Naive thymus-derived CD4-positive, alpha-beta T cell (primary cell): ENCODE measurements around the gene ZDHHC9. TPM values are rescaled to one million over a fixed set of nuclear protein-coding genes. Genes with fewer than 3 reads are reported as not detected.

Source experiments
- ATAC-seq: fragments of 150-1000 bp; cut with Tn5 transposase; 2 replicates; pipeline ENCODE4 v1.10.0; 2021; ENCODE audit warnings: mild to moderate bottlenecking, moderate library complexity
- CTCF ChIA-PET: fragments of 350-600 bp; sonication (Branson Sonifier 250); formaldehyde crosslinking; loops from one replicate; lab custom pipeline; 2021; ENCODE audit warnings: antibody characterized with exemption; lab: Charles Lee
- POLR2A ChIA-PET: fragments of 350-600 bp; sonication (Branson Sonifier 250); formaldehyde crosslinking; loops from one replicate; lab custom pipeline; 2021; ENCODE audit warnings: antibody characterized with exemption, inconsistent platforms; lab: Charles Lee
- DNase-seq, 9 donors: peaks; one replicate each; pipeline versions ENCODE4 v3.0.0 to v3.0.0-alpha.2; 2020 to 2022; ENCODE audit warnings: mixed read lengths in 1 of 9
- H3K27ac ChIP-seq: one replicate; pipeline ENCODE4 v1.7.0; 2013; ENCODE audit warnings: mild to moderate bottlenecking, low read depth, low read length, moderate library complexity
- H3K27me3 ChIP-seq, 2 donors: one replicate each; pipeline ENCODE4 v1.7.0; 2013; ENCODE audit warnings: low read length in 2 of 2, mild to moderate bottlenecking in 2 of 2, moderate library complexity in 2 of 2; ENCODE audit not compliant: control insufficient read depth in 2 of 2, insufficient read depth in 2 of 2
- H3K36me3 ChIP-seq, 3 experiments: 1 replicate in 2 of 3; 2 replicates in 1 of 3; pipeline ENCODE4 v1.7.0; 2013; ENCODE audit warnings: low read length in 3 of 3, mild to moderate bottlenecking in 3 of 3, moderate library complexity in 1 of 3; ENCODE audit not compliant: insufficient read depth in 3 of 3, control insufficient read depth in 2 of 3
- H3K4me1 ChIP-seq, 2 donors: one replicate each; pipeline ENCODE4 v1.7.0; 2013; ENCODE audit warnings: low read length in 2 of 2, mild to moderate bottlenecking in 2 of 2, moderate library complexity in 1 of 2; ENCODE audit not compliant: control insufficient read depth in 2 of 2, insufficient read depth in 2 of 2
- H3K4me3 ChIP-seq: 2 replicates; pipeline ENCODE4 v1.7.0; 2013; ENCODE audit warnings: mild to moderate bottlenecking, low read length
- H3K9me3 ChIP-seq, 3 experiments: 1 replicate in 2 of 3; 2 replicates in 1 of 3; pipeline ENCODE4 v1.7.0; 2013; ENCODE audit warnings: low read length in 3 of 3; ENCODE audit not compliant: control insufficient read depth in 2 of 3
- H3K27ac Mint-ChIP-seq, 9 donors: one replicate each; pipeline ENCODE4 v1.8.0; 2020 to 2022; ENCODE audit warnings: mixed read lengths in 9 of 9, mild to moderate bottlenecking in 8 of 9, moderate library complexity in 5 of 9, inconsistent platforms in 2 of 9
- H3K27me3 Mint-ChIP-seq, 5 donors: one replicate each; pipeline ENCODE4 v1.8.0; 2021 to 2022; ENCODE audit warnings: mixed read lengths in 5 of 5, mild to moderate bottlenecking in 1 of 5
- H3K36me3 Mint-ChIP-seq, 5 donors: one replicate each; pipeline ENCODE4 v1.8.0; 2020 to 2022; ENCODE audit warnings: mixed read lengths in 5 of 5, mild to moderate bottlenecking in 3 of 5, inconsistent platforms in 1 of 5
- H3K4me1 Mint-ChIP-seq, 7 donors: one replicate each; pipeline ENCODE4 v1.8.0; 2020 to 2022; ENCODE audit warnings: mixed read lengths in 7 of 7, mild to moderate bottlenecking in 3 of 7, inconsistent platforms in 1 of 7
- H3K4me3 Mint-ChIP-seq, 10 donors: one replicate each; pipeline ENCODE4 v1.8.0; 2020 to 2022; ENCODE audit warnings: mild to moderate bottlenecking in 10 of 10, mixed read lengths in 10 of 10, moderate library complexity in 6 of 10, inconsistent platforms in 2 of 10
- H3K9me3 Mint-ChIP-seq, 11 donors: one replicate each; pipeline ENCODE4 v1.8.0; 2020 to 2022; ENCODE audit warnings: mixed read lengths in 11 of 11, mild to moderate bottlenecking in 4 of 11, inconsistent platforms in 1 of 11, moderate library complexity in 1 of 11
- intact Hi-C, 2 donors: fragments of 100-400 bp; cut with micrococcal nuclease; formaldehyde crosslinking; loops; one replicate each; pipeline ENCODE4 v1.15.1; 2023
- polyA plus RNA-seq, 2 donors: library from polyadenylated mRNA; unstranded; fragments of 300-500 nt; fragmentation: Illumina TruSeq; gene quantifications; one replicate each; pipeline ENCODE4 v1.2.3, GENCODE V29; 2021
- total RNA-seq, 6 experiments: library from RNA in 5 of 6; stranded (reverse) in 5 of 6; gene quantifications; 1 replicate in 5 of 6; 2 replicates in 1 of 6; pipeline ENCODE4 v1.2.3 and lab custom pipeline; 2021 to 2026

Gene ZDHHC9
- total and polyA plus RNA-seq, 7 experiments from 2014 or later, result 4.4 to 9.1 (median 7.1) TPM

DNA sequence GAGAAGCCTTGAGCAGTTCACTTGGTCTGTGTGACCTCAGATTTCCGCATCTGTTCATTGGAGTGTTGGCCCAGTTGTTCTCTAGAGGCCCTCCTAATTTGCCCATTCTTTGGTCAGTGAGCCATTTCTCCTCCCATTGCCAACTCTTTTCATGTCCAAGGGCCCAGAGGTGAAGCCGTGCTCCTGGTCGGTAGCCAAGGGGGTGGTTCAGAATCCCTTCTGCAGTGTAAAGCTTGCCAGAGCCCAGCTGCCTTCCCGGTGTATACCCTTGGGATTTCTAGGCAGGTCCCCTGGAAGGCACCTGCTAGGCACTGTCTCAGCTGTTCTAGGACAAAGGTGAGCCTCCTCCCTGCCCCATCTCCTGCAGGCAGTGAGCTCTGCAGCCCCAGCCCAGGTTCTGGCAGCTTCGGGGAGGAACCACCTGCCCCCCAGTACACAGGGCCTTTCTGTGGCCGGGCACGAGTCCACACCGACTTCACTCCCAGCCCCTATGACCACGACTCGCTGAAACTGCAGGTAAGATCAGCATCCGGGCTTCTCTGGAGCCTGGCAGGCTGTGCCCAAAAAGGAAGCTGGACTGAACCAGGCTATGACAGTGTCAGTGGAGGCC, 51.6 kb downstream of the ZDHHC9 start:
- no peaks in the 10 kb centered on the region for H3K9me3 ChIP-seq
- H3K4me1 Mint-ChIP-seq, result peaks cover 0 to 17% (median 10%) of the 10 kb centered on the region in 7 donors
- peaks cover 0 to 12% (median 3%) of the 10 kb centered on the region in 5 donors for H3K36me3 Mint-ChIP-seq
- peaks cover 0 to 5% of the 10 kb centered on the region in 2 donors for H3K4me1 ChIP-seq
- H3K27ac Mint-ChIP-seq, result peak overlapping the region in 2 of 9 donors; percentile 54 to 59
- CTCF ChIA-PET, result interaction anchor here (1.1 kb wide), 1 partner anchor 36 kb away, joined by 5 read pairs; no protein-coding TSS in a partner anchor
- no peak for DNase-seq
- no peak for ATAC-seq
- H3K36me3 ChIP-seq, result peaks cover 7 to 79% (median 12%) of the 10 kb centered on the region in 3 experiments
- POLR2A ChIA-PET, result interaction anchor here (11.2 kb wide), 1 partner anchor 11 kb away, joined by 85 read pairs; the partner anchor contains the start of gene SASH3
- intact Hi-C loops, result no loop called here
- H3K27me3 Mint-ChIP-seq, result no peaks in the 10 kb centered on the region
- no peak overlapping the region for H3K4me3 Mint-ChIP-seq
- H3K9me3 Mint-ChIP-seq, result no peaks in the 10 kb centered on the region
- H3K27ac ChIP-seq, result no peak overlapping the region
- H3K27me3 ChIP-seq, result no peaks in the 10 kb centered on the region
- H3K4me3 ChIP-seq, result no peak overlapping the region

DNA sequence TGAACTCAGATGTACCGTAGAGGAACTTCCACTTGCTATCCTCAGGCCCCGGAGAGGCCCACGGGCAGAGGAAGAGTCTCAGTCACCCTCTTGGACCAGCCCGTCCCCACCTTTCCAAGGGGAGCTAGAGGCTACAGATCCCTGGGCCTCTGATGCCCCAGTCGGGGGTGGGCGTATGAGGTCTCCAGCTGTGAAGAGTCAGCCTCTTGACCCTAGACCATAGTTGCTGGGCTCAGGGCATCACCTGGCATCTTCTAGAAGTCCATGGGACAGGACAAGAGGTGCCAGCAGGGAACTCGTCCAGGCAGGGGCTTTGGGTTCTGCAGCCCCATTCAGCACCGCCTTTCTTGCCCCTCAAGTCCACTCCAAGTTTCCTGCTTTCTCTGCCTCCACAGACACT, 52.4 kb downstream of the ZDHHC9 start:
- peaks cover 7 to 79% (median 12%) of the 10 kb centered on the region in 3 experiments for H3K36me3 ChIP-seq
- no peak for ATAC-seq
- H3K27me3 ChIP-seq, result no peaks in the 10 kb centered on the region
- ChIA-PET POLR2A (interaction anchor here (4.7 to 11.2 kb wide), 2 partner anchors 7 to 10 kb away, joined by 28 to 85 read pairs; partner anchors contain the start of gene SASH3), CTCF (interaction anchor here (0.6 kb wide), 1 partner anchor 53 kb away, joined by 8 read pairs; no protein-coding TSS in a partner anchor)
- H3K27ac ChIP-seq, result no peak overlapping the region
- H3K4me3 ChIP-seq, result no peak overlapping the region
- intact Hi-C loops, result no loop called here
- H3K27ac Mint-ChIP-seq, result peak overlapping the region in 3 of 9 donors; percentile 45 to 70 (median 68)
- H3K4me3 Mint-ChIP-seq, result no peak overlapping the region
- DNase-seq, result no peak
- no peaks in the 10 kb centered on the region for H3K9me3 ChIP-seq
- no peaks in the 10 kb centered on the region for H3K9me3 Mint-ChIP-seq
- peaks cover 4 to 21% (median 15%) of the 10 kb centered on the region in 7 donors for H3K4me1 Mint-ChIP-seq
- H3K4me1 ChIP-seq, result peaks cover 3 to 6% of the 10 kb centered on the region in 2 donors
- H3K36me3 Mint-ChIP-seq, result peaks cover 0 to 13% (median 3%) of the 10 kb centered on the region in 5 donors
- no peaks in the 10 kb centered on the region for H3K27me3 Mint-ChIP-seq

DNA sequence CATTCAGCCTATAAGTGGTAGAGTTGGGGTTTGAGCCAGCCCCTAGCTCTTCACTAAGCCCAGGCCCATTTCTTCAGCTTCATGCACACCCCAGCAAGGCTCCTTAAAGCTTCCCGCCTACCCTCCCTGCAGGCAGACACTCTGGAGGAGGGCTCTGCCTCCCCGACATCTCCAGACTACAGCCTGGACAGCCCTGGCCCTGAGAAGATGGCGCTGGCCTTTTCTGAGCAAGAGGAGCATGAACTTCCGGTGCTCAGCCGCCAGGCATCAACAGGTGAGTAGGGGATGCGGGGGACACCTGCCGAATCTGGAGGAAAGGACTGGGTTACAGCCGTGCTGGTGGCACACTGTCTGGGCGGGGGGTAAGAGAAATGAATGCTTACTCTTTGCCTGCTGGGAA, 52.9 kb downstream of the ZDHHC9 start:
- no peaks in the 10 kb centered on the region for H3K9me3 Mint-ChIP-seq
- Histone ChIP-seq H3K27me3 (no peaks in the 10 kb centered on the region), H3K27ac (no peak overlapping the region), H3K9me3 (no peaks in the 10 kb centered on the region), H3K4me3 (no peak overlapping the region), H3K4me1 (peaks cover 8 to 12% of the 10 kb centered on the region in 2 donors), H3K36me3 (peaks cover 7 to 76% (median 12%) of the 10 kb centered on the region in 3 experiments)
- H3K4me1 Mint-ChIP-seq, result peaks cover 6 to 26% (median 20%) of the 10 kb centered on the region in 7 donors
- no peaks in the 10 kb centered on the region for H3K27me3 Mint-ChIP-seq
- ATAC-seq (no peak), DNase-seq (no peak)
- H3K27ac Mint-ChIP-seq, result peak overlapping the region in 2 of 9 donors; percentile 40 to 68
- POLR2A ChIA-PET, result interaction anchor here (1.0 to 11.2 kb wide), 3 partner anchors 8 to 19 kb away, joined by 3 to 85 read pairs (median 28); partner anchors contain the start of gene SASH3
- H3K4me3 Mint-ChIP-seq, result no peak overlapping the region
- H3K36me3 Mint-ChIP-seq, result peaks cover 0 to 13% (median 3%) of the 10 kb centered on the region in 5 donors
- CTCF ChIA-PET, result no interaction called here
- intact Hi-C loops, result no loop called here

DNA sequence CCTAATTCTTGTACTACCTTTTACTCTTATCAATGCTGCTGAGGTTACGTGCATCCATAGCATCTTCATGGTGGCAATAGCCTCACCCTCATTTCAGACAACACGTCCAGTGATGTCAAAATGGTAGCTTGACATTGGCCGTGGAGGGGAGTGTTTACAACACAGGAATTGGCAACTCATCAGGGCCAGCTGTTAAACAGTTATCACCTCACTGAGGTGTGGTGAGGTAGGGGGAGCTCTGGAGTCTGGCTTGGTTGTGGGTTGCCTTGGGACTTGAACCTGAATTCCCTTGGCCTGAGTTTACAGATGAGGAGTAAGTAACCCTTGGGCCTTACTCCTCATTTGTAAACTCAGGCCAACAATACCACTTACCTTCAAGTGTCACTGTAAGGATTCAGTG, 53.5 kb downstream of the ZDHHC9 start:
- H3K27ac ChIP-seq, result peak overlapping the region; percentile 7
- H3K27me3 Mint-ChIP-seq, result no peaks in the 10 kb centered on the region
- intact Hi-C loops, result no loop called here
- H3K36me3 Mint-ChIP-seq, result peaks cover 0 to 19% (median 3%) of the 10 kb centered on the region in 5 donors
- ChIA-PET CTCF (no interaction called here), POLR2A (interaction anchor here (1.0 to 11.2 kb wide), 3 partner anchors 9 to 18 kb away, joined by 3 to 85 read pairs (median 28); partner anchors contain the start of gene SASH3)
- H3K4me3 ChIP-seq, result no peak overlapping the region
- H3K9me3 Mint-ChIP-seq, result no peaks in the 10 kb centered on the region
- H3K27me3 ChIP-seq, result no peaks in the 10 kb centered on the region
- H3K27ac Mint-ChIP-seq, result peak overlapping the region in 5 of 9 donors; percentile 40 to 83 (median 77)
- peaks cover 11 to 33% (median 27%) of the 10 kb centered on the region in 7 donors for H3K4me1 Mint-ChIP-seq
- ATAC-seq (no peak), DNase-seq (no peak)
- H3K4me3 Mint-ChIP-seq, result no peak overlapping the region
- peaks cover 7 to 69% (median 12%) of the 10 kb centered on the region in 3 experiments for H3K36me3 ChIP-seq
- peaks cover 11 to 15% of the 10 kb centered on the region in 2 donors for H3K4me1 ChIP-seq
- H3K9me3 ChIP-seq, result no peaks in the 10 kb centered on the region

DNA sequence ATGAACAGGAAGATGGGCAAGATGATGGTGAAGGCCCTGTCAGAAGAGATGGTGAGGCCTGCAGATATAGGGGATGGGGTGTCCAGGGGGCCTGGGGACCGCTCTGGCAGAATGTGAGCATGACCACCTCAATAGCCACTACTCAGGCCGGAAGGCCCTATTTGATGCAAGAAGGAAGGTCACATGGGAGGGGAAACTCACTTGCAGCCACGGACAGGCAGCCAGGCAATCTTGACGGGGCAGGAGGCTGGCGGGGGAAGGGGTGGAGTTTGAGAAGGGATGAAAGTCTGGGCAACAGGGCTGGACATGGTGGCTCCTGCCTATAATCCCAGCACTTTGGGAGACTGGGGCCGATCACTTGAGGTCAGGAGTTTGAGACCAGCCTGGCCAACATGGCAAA, 55.2 kb downstream of the ZDHHC9 start:
- Histone ChIP-seq H3K27me3 (no peaks in the 10 kb centered on the region), H3K36me3 (peaks cover 7 to 59% (median 12%) of the 10 kb centered on the region in 3 experiments), H3K4me3 (no peak overlapping the region), H3K4me1 (peaks cover 17 to 27% of the 10 kb centered on the region in 2 donors), H3K9me3 (no peaks in the 10 kb centered on the region), H3K27ac (peak overlapping the region; percentile 45)
- Mint-ChIP-seq H3K27me3 (no peaks in the 10 kb centered on the region), H3K4me3 (no peak overlapping the region), H3K9me3 (no peaks in the 10 kb centered on the region), H3K27ac (peak overlapping the region in 5 of 9 donors; percentile 55 to 83 (median 69)), H3K4me1 (peaks cover 13 to 43% (median 35%) of the 10 kb centered on the region in 7 donors), H3K36me3 (peaks cover 3 to 32% (median 4%) of the 10 kb centered on the region in 5 donors)
- ATAC-seq (no peak), DNase-seq (no peak)
- ChIA-PET CTCF (no interaction called here), POLR2A (interaction anchor here (1.0 to 4.7 kb wide), 2 partner anchors 8 to 10 kb away, joined by 5 to 28 read pairs; no protein-coding TSS in a partner anchor)
- intact Hi-C loops, result no loop called here

DNA sequence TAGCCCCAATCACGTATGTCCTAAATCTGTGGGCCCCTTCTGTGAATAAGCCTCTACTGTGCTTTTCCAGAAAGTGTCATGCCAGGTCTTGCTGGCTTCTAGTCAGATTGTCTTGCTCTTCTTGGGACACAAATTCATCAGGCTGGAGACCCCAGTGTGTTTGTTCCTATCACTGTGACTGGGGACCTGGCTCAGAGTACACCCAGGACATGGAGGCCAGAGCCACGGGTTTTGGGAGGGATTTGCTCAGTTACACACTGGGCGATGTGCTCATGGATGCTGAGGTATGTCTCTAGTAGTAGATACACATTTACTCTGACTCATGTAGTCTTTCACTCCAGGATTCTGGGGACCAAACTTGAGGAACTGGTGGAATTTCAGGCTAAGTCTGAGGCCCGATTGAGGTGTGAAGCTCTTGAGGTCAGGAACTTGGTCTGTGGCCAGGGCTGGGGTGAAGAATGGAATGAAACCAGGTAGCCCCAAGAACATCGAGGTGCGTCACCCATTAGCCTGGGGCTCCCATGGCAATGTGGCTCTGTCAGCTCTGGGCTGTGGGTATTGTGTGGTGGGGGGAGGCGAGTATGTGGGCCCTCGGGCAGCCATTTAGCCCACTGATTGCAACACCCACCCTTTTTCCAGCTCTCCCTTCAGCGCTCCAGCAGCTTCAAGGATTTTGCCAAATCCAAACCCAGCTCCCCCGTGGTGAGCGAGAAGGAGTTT, 56.2 kb downstream of the ZDHHC9 start:
- H3K27me3 Mint-ChIP-seq, result no peaks in the 10 kb centered on the region
- Histone ChIP-seq H3K27me3 (no peaks in the 10 kb centered on the region), H3K36me3 (peaks cover 13 to 55% (median 18%) of the 10 kb centered on the region in 3 experiments), H3K4me3 (no peak overlapping the region), H3K9me3 (no peaks in the 10 kb centered on the region), H3K27ac (peak overlapping the region; percentile 45), H3K4me1 (peaks cover 27 to 31% of the 10 kb centered on the region in 2 donors)
- H3K4me3 Mint-ChIP-seq, result peak overlapping the region in 9 of 10 donors; percentile 38 to 79 (median 53)
- ChIA-PET POLR2A (interaction anchor here (1.0 to 12.3 kb wide), 4 partner anchors 11 to 108 kb away, joined by 3 to 191 read pairs (median 16); no protein-coding TSS in a partner anchor), CTCF (interaction anchor here (1.2 to 1.4 kb wide), 2 partner anchors 28 to 110 kb away, joined by 3 read pairs; no protein-coding TSS in a partner anchor)
- intact Hi-C loops, result no loop called here
- no peak for DNase-seq
- peaks cover 20 to 53% (median 45%) of the 10 kb centered on the region in 7 donors for H3K4me1 Mint-ChIP-seq
- no peaks in the 10 kb centered on the region for H3K9me3 Mint-ChIP-seq
- peaks cover 3 to 41% (median 10%) of the 10 kb centered on the region in 5 donors for H3K36me3 Mint-ChIP-seq
- no peak for ATAC-seq
- H3K27ac Mint-ChIP-seq, result peak overlapping the region in 8 of 9 donors; percentile 57 to 92 (median 90)
